Lower lobe of right lung (tissue), 2 donors: Measurements from ENCODE around the gene MMP7. TPM values are rescaled to one million over a fixed set of nuclear protein-coding genes. Genes with fewer than 3 reads are reported as not detected.
A peak's percentile ranks its signal among the peaks of the same experiment; 100 is the strongest.

Experiments used
- ATAC-seq, 2 donors: fragments of 200-7000 bp; cut with Tn5 transposase; one replicate each; pipeline ENCODE4 v1.9.1; 2020 to 2022; ENCODE audit warnings: mild to moderate bottlenecking in 2 of 2, moderate library complexity in 2 of 2
- DNase-seq: peaks from one replicate; pipeline ENCODE4 v3.0.0-alpha.2; 2020
- H3K27ac ChIP-seq: fragments of 200-600 bp; one replicate; pipeline ENCODE4 v1.8.0; 2022
- H3K27me3 ChIP-seq: fragments of 200-600 bp; one replicate; pipeline ENCODE4 v1.8.0; 2022; ENCODE audit warnings: low read depth
- H3K36me3 ChIP-seq: fragments of 200-600 bp; one replicate; pipeline ENCODE4 v1.8.0; 2022; ENCODE audit warnings: mild to moderate bottlenecking
- H3K4me1 ChIP-seq: fragments of 200-600 bp; one replicate; pipeline ENCODE4 v1.8.0; 2022
- H3K4me3 ChIP-seq: fragments of 200-600 bp; one replicate; pipeline ENCODE4 v1.8.0; 2022; ENCODE audit warnings: mild to moderate bottlenecking
- H3K9me3 ChIP-seq: fragments of 200-600 bp; one replicate; pipeline ENCODE4 v1.8.0; 2022
- CTCF ChIP-seq: fragments of 200-600 bp; IDR thresholded peaks from one replicate; pipeline ENCODE4 v1.8.0; 2022; ENCODE audit warnings: antibody characterized with exemption, mild to moderate bottlenecking
- intact Hi-C: fragments of 100-400 bp; cut with DNase I; formaldehyde crosslinking; loops from one replicate; pipeline ENCODE4 v1.11.0; 2022
- total RNA-seq: library from RNA; stranded (reverse); fragmentation: NEBNext Ultra II Directional; extraction: Animal tissue kit (Norgen Biotek cat#: 25700); gene quantifications from one replicate; pipeline ENCODE4 v1.2.1, GENCODE V29; 2021
- donor health status: DM: no; HTN: yes; CAD: no; lungs with severe emphysema.

MMP7 gene
- total RNA-seq, 1 donor from 2014 or later = 7.1 TPM

- TF ChIP-seq CTCF = no peak
- H3K4me1 ChIP-seq = no peaks in the 10 kb centered on the region
- no peaks in the 10 kb centered on the region for H3K27me3 ChIP-seq
- no peaks in the 10 kb centered on the region for H3K36me3 ChIP-seq
- no peak for ATAC-seq
- intact Hi-C loops = no loop called here
- no peak for DNase-seq
- H3K9me3 ChIP-seq = no peaks in the 10 kb centered on the region
- H3K27ac ChIP-seq = no peak overlapping the region
- H3K4me3 ChIP-seq = no peak overlapping the region
These were observed 42.1 kb upstream of the MMP7 start for GRCh38 chr11:102572554-102573220.

- intact Hi-C loops = no loop called here
- no peaks in the 10 kb centered on the region for H3K36me3 ChIP-seq
- ATAC-seq (no peak), DNase-seq (no peak)
- TF ChIP-seq CTCF = no peak
- no peak overlapping the region for H3K4me3 ChIP-seq
- no peaks in the 10 kb centered on the region for H3K9me3 ChIP-seq
- no peaks in the 10 kb centered on the region for H3K27me3 ChIP-seq
- no peaks in the 10 kb centered on the region for H3K4me1 ChIP-seq
- H3K27ac ChIP-seq = no peak overlapping the region
These were observed 38.3 kb upstream of the MMP7 start for GRCh38 chr11:102568851-102569250.

GRCh38 chr11:102566112-102566511 is 35.6 kb upstream of the MMP7 start:
- H3K9me3 ChIP-seq = no peaks in the 10 kb centered on the region
- no peak for ATAC-seq
- TF ChIP-seq CTCF = no peak
- no peaks in the 10 kb centered on the region for H3K27me3 ChIP-seq
- DNase-seq = no peak
- intact Hi-C loops = no loop called here
- H3K36me3 ChIP-seq = no peaks in the 10 kb centered on the region
- no peak overlapping the region for H3K4me3 ChIP-seq
- no peak overlapping the region for H3K27ac ChIP-seq
- peaks cover 5% of the 10 kb centered on the region for H3K4me1 ChIP-seq

GRCh38 chr11:102564110-102564509 is 33.6 kb upstream of the MMP7 start:
- Histone ChIP-seq H3K27ac (no peak overlapping the region), H3K27me3 (no peaks in the 10 kb centered on the region), H3K4me3 (no peak overlapping the region), H3K4me1 (peaks cover 19% of the 10 kb centered on the region), H3K9me3 (no peaks in the 10 kb centered on the region), H3K36me3 (no peaks in the 10 kb centered on the region)
- no peak for TF ChIP-seq CTCF
- intact Hi-C loops = no loop called here
- ATAC-seq = peak in 1 of 2 donors; percentile 53
- no peak for DNase-seq

- H3K36me3 ChIP-seq = no peaks in the 10 kb centered on the region
- peaks cover 19% of the 10 kb centered on the region for H3K4me1 ChIP-seq
- intact Hi-C loops = no loop called here
- H3K27me3 ChIP-seq = no peaks in the 10 kb centered on the region
- TF ChIP-seq CTCF = no peak
- no peak overlapping the region for H3K4me3 ChIP-seq
- H3K9me3 ChIP-seq = no peaks in the 10 kb centered on the region
- ATAC-seq (no peak), DNase-seq (no peak)
- H3K27ac ChIP-seq = no peak overlapping the region
These were observed 31.1 kb upstream of the MMP7 start for GRCh38 chr11:102561636-102562035.
